ENCODE data around the gene MYH6. TPM values are rescaled to one million over a fixed set of nuclear protein-coding genes. Genes with fewer than 3 reads are reported as not detected.
"Not testable (repeated sequence)": the region's sequence is repeated elsewhere in the genome, so short reads cannot be mapped to it uniquely, and the experiment has no call there.

MYH6 gene
- total RNA-seq, 2 donors from 2014 or later, result 0.71 to 0.82 TPM

GRCh38 chr14:23400496-23401149, 7.5 kb downstream of the MYH6 start:
- not testable (repeated sequence) for H3K9me3 Mint-ChIP-seq; H3K36me3 Mint-ChIP-seq (ENCODE audit: low read depth); H3K27ac Mint-ChIP-seq; ATAC-seq (replicated peaks); H3K4me1 Mint-ChIP-seq; H3K4me3 Mint-ChIP-seq
- H3K27me3 Mint-ChIP-seq, result peaks cover 18% of the 10 kb centered on the region

- no peaks in the 10 kb centered on the region for H3K4me1 Mint-ChIP-seq
- no peak for ATAC-seq (replicated peaks)
- no peaks in the 10 kb centered on the region for H3K36me3 Mint-ChIP-seq (ENCODE audit: low read depth)
- no peak overlapping the region for H3K27ac Mint-ChIP-seq
- peaks cover 19% of the 10 kb centered on the region for H3K27me3 Mint-ChIP-seq
- H3K4me3 Mint-ChIP-seq, result no peak overlapping the region
- H3K9me3 Mint-ChIP-seq, result no peaks in the 10 kb centered on the region
These were observed 8.5 kb downstream of the MYH6 start for GRCh38 chr14:23399591-23399990.

GRCh38 chr14:23399136-23399535, 8.9 kb downstream of the MYH6 start:
- H3K4me1 Mint-ChIP-seq, result no peaks in the 10 kb centered on the region

GRCh38 chr14:23398348-23398747, 9.7 kb downstream of the MYH6 start:
- H3K27ac Mint-ChIP-seq, result peak overlapping the region; percentile 57
- H3K4me1 Mint-ChIP-seq, result no peaks in the 10 kb centered on the region
- H3K36me3 Mint-ChIP-seq (ENCODE audit: low read depth), result no peaks in the 10 kb centered on the region
- H3K4me3 Mint-ChIP-seq, result no peak overlapping the region
- ATAC-seq (replicated peaks), result no peak
- H3K9me3 Mint-ChIP-seq, result no peaks in the 10 kb centered on the region
- peaks cover 17% of the 10 kb centered on the region for H3K27me3 Mint-ChIP-seq

More at GRCh38 chr14:23399136-23399535, 8.9 kb downstream of the MYH6 start:
- H3K9me3 Mint-ChIP-seq, result no peaks in the 10 kb centered on the region
- H3K4me3 Mint-ChIP-seq, result no peak overlapping the region
- H3K27me3 Mint-ChIP-seq, result peaks cover 19% of the 10 kb centered on the region
- no peaks in the 10 kb centered on the region for H3K36me3 Mint-ChIP-seq (ENCODE audit: low read depth)
- ATAC-seq (replicated peaks), result no peak
- no peak overlapping the region for H3K27ac Mint-ChIP-seq

- Mint-ChIP-seq H3K4me1 (no peaks in the 10 kb centered on the region), H3K36me3 (ENCODE audit: low read depth) (no peaks in the 10 kb centered on the region), H3K9me3 (no peaks in the 10 kb centered on the region), H3K4me3 (no peak overlapping the region), H3K27me3 (peaks cover 11% of the 10 kb centered on the region), H3K27ac (no peak overlapping the region)
- no peak for ATAC-seq (replicated peaks)
These were observed 11.2 kb downstream of the MYH6 start for GRCh38 chr14:23396781-23397407.

- H3K4me1 Mint-ChIP-seq, result no peaks in the 10 kb centered on the region
- no peak for ATAC-seq (replicated peaks)
- no peaks in the 10 kb centered on the region for H3K36me3 Mint-ChIP-seq (ENCODE audit: low read depth)
- H3K27ac Mint-ChIP-seq, result no peak overlapping the region
- H3K27me3 Mint-ChIP-seq, result peaks cover 11% of the 10 kb centered on the region
- H3K9me3 Mint-ChIP-seq, result no peaks in the 10 kb centered on the region
- H3K4me3 Mint-ChIP-seq, result no peak overlapping the region
These were observed 11.9 kb downstream of the MYH6 start for GRCh38 chr14:23396126-23396525.

- peaks cover 18% of the 10 kb centered on the region for H3K27me3 Mint-ChIP-seq
- no peaks in the 10 kb centered on the region for H3K36me3 Mint-ChIP-seq (ENCODE audit: low read depth)
- no peak overlapping the region for H3K4me3 Mint-ChIP-seq
- H3K9me3 Mint-ChIP-seq, result no peaks in the 10 kb centered on the region
- ATAC-seq (replicated peaks), result no peak
- no peak overlapping the region for H3K27ac Mint-ChIP-seq
- no peaks in the 10 kb centered on the region for H3K4me1 Mint-ChIP-seq
These were observed 15.5 kb downstream of the MYH6 start for GRCh38 chr14:23392613-23393012.

GRCh38 chr14:23389871-23390270, 18.2 kb downstream of the MYH6 start:
- not testable (repeated sequence) for ATAC-seq (replicated peaks); H3K27ac Mint-ChIP-seq; H3K9me3 Mint-ChIP-seq; H3K4me1 Mint-ChIP-seq; H3K4me3 Mint-ChIP-seq; H3K36me3 Mint-ChIP-seq (ENCODE audit: low read depth)
- H3K27me3 Mint-ChIP-seq, result peaks cover 14% of the 10 kb centered on the region

GRCh38 chr14:23389396-23389795, 18.7 kb downstream of the MYH6 start:
- H3K9me3 Mint-ChIP-seq, result no peaks in the 10 kb centered on the region
- H3K27ac Mint-ChIP-seq, result no peak overlapping the region
- peaks cover 14% of the 10 kb centered on the region for H3K27me3 Mint-ChIP-seq
- no peaks in the 10 kb centered on the region for H3K36me3 Mint-ChIP-seq (ENCODE audit: low read depth)
- H3K4me3 Mint-ChIP-seq, result no peak overlapping the region
- ATAC-seq (replicated peaks), result no peak
- H3K4me1 Mint-ChIP-seq, result no peaks in the 10 kb centered on the region

GRCh38 chr14:23388996-23389395, 19.1 kb downstream of the MYH6 start:
- Mint-ChIP-seq H3K4me1 (no peaks in the 10 kb centered on the region), H3K9me3 (no peaks in the 10 kb centered on the region), H3K36me3 (ENCODE audit: low read depth) (no peaks in the 10 kb centered on the region), H3K4me3 (no peak overlapping the region), H3K27ac (no peak overlapping the region), H3K27me3 (peaks cover 14% of the 10 kb centered on the region)
- no peak for ATAC-seq (replicated peaks)

- H3K36me3 Mint-ChIP-seq (ENCODE audit: low read depth), result no peaks in the 10 kb centered on the region
- H3K4me1 Mint-ChIP-seq, result no peaks in the 10 kb centered on the region
- H3K9me3 Mint-ChIP-seq, result no peaks in the 10 kb centered on the region
- ATAC-seq (replicated peaks), result no peak
- H3K27me3 Mint-ChIP-seq, result peaks cover 14% of the 10 kb centered on the region
- no peak overlapping the region for H3K27ac Mint-ChIP-seq
- H3K4me3 Mint-ChIP-seq, result no peak overlapping the region
These were observed 19.9 kb downstream of the MYH6 start for GRCh38 chr14:23387916-23388882.

- no peak overlapping the region for H3K27ac Mint-ChIP-seq
- H3K9me3 Mint-ChIP-seq, result no peaks in the 10 kb centered on the region
- H3K4me3 Mint-ChIP-seq, result no peak overlapping the region
- no peaks in the 10 kb centered on the region for H3K36me3 Mint-ChIP-seq (ENCODE audit: low read depth)
- no peak for ATAC-seq (replicated peaks)
- H3K4me1 Mint-ChIP-seq, result no peaks in the 10 kb centered on the region
- peaks cover 12% of the 10 kb centered on the region for H3K27me3 Mint-ChIP-seq
These were observed 21.1 kb downstream of the MYH6 start for GRCh38 chr14:23386999-23387398.

GRCh38 chr14:23386266-23386657, 21.8 kb downstream of the MYH6 start:
- not testable (repeated sequence) for H3K9me3 Mint-ChIP-seq; H3K36me3 Mint-ChIP-seq (ENCODE audit: low read depth); H3K27ac Mint-ChIP-seq; H3K4me3 Mint-ChIP-seq; H3K4me1 Mint-ChIP-seq; ATAC-seq (replicated peaks)
- H3K27me3 Mint-ChIP-seq, result peaks cover 17% of the 10 kb centered on the region

GRCh38 chr14:23385642-23386265, 22.3 kb downstream of the MYH6 start:
- Mint-ChIP-seq H3K36me3 (ENCODE audit: low read depth) (no peaks in the 10 kb centered on the region), H3K27ac (no peak overlapping the region), H3K27me3 (peaks cover 19% of the 10 kb centered on the region), H3K4me1 (no peaks in the 10 kb centered on the region), H3K9me3 (no peaks in the 10 kb centered on the region), H3K4me3 (no peak overlapping the region)
- no peak for ATAC-seq (replicated peaks)

All from activated T-helper 17 cell treated with anti-CD3 and anti-CD28 coated beads, Interleukin-2, amount 50 U/mL, for 72 hours (primary cell).